Measurements from ENCODE around the gene HNF1B. TPM values are rescaled to one million over a fixed set of nuclear protein-coding genes. Genes with fewer than 3 reads are reported as not detected.
"Not testable (repeated sequence)": the region's sequence is repeated elsewhere in the genome, so short reads cannot be mapped to it uniquely, and the experiment has no call there.

Gene HNF1B
- total and polyA plus RNA-seq, 4 experiments from 2014 or later: not detected

DNA sequence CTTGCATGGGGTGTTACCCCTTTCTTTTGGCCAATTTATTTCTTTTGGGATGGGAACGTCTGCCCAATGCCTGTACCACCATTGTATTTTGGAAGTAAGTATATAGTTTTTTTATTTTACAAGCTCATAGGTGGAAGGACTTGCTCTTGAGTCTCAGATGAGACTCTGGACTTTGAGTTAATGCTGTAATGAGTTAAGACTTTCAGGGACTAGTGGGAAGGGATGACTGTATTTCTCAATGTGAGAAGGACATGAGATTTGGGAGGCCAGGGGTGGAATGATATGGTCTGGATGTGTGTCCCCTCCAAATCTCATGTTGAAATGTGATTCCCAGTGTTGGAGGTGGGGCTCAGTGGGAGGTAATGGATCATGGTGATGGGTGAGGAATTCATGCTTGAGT is 49.1 kb downstream of the HNF1B start:
- Histone ChIP-seq H3K9me3 (ENCODE audit: control insufficient read depth in 1 of 2, low read length in 2 of 2) (no peaks in the 10 kb centered on the region), H3K27ac (ENCODE audit: low read depth, low read length) (no peak overlapping the region), H3K36me3 (ENCODE audit: insufficient read depth, low read length) (no peaks in the 10 kb centered on the region), H3K27me3 (ENCODE audit: insufficient read depth, low read length) (no peaks in the 10 kb centered on the region), H3K4me1 (ENCODE audit: insufficient read depth, low read length) (no peaks in the 10 kb centered on the region), H3K4me3 (ENCODE audit: low read length in 2 of 2) (no peak overlapping the region)
- no peaks in the 10 kb centered on the region for H3K36me3 Mint-ChIP-seq
- H3K27ac Mint-ChIP-seq: peak overlapping the region in 1 of 7 donors; percentile 57
- H3K27me3 Mint-ChIP-seq: peaks cover 0 to 5% of the 10 kb centered on the region in 2 donors
- peaks cover 0 to 12% (median 5%) of the 10 kb centered on the region in 8 donors for H3K9me3 Mint-ChIP-seq
- no peak overlapping the region for H3K4me3 Mint-ChIP-seq
- H3K4me1 Mint-ChIP-seq: no peaks in the 10 kb centered on the region
- no peak for DNase-seq
- intact Hi-C loops (cut with micrococcal nuclease): no loop called here
- POLR2A ChIA-PET (ENCODE audit: partially characterized antibody): no interaction called here
- CTCF ChIA-PET (ENCODE audit: partially characterized antibody): no interaction called here

DNA sequence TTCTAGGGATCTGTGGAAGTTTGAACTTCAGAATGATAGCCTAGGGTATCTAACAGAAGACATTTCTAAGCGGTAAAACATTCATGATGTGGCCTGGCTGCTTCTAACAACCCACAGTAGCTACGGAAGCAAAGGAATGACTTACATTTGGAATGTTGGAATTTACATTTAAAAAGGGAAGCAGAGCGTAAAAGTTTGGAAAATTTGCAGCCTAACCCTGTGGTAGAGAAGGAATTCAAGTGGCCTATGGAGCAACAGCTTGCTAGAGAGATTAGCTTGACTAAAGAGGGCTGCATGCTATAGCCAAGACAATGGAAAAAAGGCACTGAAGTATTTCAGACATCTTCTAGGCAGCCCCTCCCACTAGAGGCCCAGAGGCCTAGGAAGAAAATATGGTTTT is 50.1 kb downstream of the HNF1B start:
- Mint-ChIP-seq H3K27ac (no peak overlapping the region), H3K36me3 (no peaks in the 10 kb centered on the region), H3K4me3 (no peak overlapping the region), H3K27me3 (peaks cover 0 to 5% of the 10 kb centered on the region in 2 donors), H3K9me3 (peaks cover 0 to 12% (median 5%) of the 10 kb centered on the region in 8 donors), H3K4me1 (no peaks in the 10 kb centered on the region)
- intact Hi-C loops (cut with micrococcal nuclease): no loop called here
- H3K36me3 ChIP-seq (ENCODE audit: insufficient read depth, low read length): no peaks in the 10 kb centered on the region
- no peaks in the 10 kb centered on the region for H3K9me3 ChIP-seq (ENCODE audit: control insufficient read depth in 1 of 2, low read length in 2 of 2)
- CTCF ChIA-PET (ENCODE audit: partially characterized antibody): no interaction called here
- POLR2A ChIA-PET (ENCODE audit: partially characterized antibody): no interaction called here
- no peak overlapping the region for H3K4me3 ChIP-seq (ENCODE audit: low read length in 2 of 2)
- no peaks in the 10 kb centered on the region for H3K4me1 ChIP-seq (ENCODE audit: insufficient read depth, low read length)
- DNase-seq: no peak
- H3K27ac ChIP-seq (ENCODE audit: low read depth, low read length): no peak overlapping the region
- no peaks in the 10 kb centered on the region for H3K27me3 ChIP-seq (ENCODE audit: insufficient read depth, low read length)

DNA sequence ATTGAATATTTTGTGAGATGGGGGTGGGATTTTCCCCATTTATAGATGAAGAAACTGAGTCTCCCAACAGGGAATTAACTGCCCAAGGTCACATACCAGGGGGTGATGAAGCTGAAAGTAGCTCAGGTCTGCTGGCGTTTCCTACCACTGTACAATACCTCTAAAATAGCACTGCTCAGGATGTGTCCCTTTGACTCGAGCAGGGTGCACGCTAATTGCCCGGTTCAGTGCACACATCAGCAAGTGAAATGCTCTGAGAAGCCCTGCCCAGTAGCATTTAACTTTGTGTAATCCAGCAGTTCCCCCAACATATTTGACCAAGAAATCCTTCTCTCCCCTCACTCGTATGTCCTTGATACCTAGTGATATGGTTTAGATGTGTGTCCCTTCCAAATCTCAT is 51.5 kb downstream of the HNF1B start:
- no peaks in the 10 kb centered on the region for H3K36me3 ChIP-seq (ENCODE audit: insufficient read depth, low read length)
- H3K27ac ChIP-seq (ENCODE audit: low read depth, low read length): no peak overlapping the region
- H3K36me3 Mint-ChIP-seq: no peaks in the 10 kb centered on the region
- peaks cover 1 to 2% of the 10 kb centered on the region in 2 donors for H3K27me3 Mint-ChIP-seq
- H3K9me3 ChIP-seq (ENCODE audit: control insufficient read depth in 1 of 2, low read length in 2 of 2): no peaks in the 10 kb centered on the region
- ChIA-PET POLR2A (ENCODE audit: partially characterized antibody) (no interaction called here), CTCF (ENCODE audit: partially characterized antibody) (no interaction called here)
- no peaks in the 10 kb centered on the region for H3K27me3 ChIP-seq (ENCODE audit: insufficient read depth, low read length)
- no peaks in the 10 kb centered on the region for H3K4me1 Mint-ChIP-seq
- no peaks in the 10 kb centered on the region for H3K4me1 ChIP-seq (ENCODE audit: insufficient read depth, low read length)
- intact Hi-C loops (cut with micrococcal nuclease): no loop called here
- no peak for DNase-seq
- H3K27ac Mint-ChIP-seq: no peak overlapping the region
- H3K9me3 Mint-ChIP-seq: peaks cover 0 to 12% (median 5%) of the 10 kb centered on the region in 8 donors
- no peak overlapping the region for H3K4me3 Mint-ChIP-seq
- H3K4me3 ChIP-seq (ENCODE audit: low read length in 2 of 2): no peak overlapping the region

DNA sequence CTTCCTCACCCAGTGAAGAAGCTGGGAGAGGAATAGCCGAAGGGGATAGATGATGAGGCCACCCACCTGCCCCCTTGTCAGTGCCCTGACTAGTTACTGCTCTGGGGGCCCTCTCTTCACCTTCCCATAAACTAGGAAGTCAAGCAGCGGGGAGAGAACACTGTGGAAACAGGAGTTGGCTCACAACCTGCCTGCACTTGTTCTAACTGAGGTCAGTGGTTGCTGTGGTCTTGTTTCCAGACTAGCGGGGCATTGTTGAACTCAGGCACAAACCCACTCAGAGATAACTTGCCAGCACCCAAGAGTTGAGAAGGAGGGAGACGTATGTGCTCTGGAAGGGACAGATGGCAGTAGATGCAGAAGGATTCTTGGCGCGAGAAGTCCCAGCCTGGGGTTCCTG is 53.1 kb downstream of the HNF1B start:
- peaks cover 0 to 12% (median 5%) of the 10 kb centered on the region in 8 donors for H3K9me3 Mint-ChIP-seq
- no peak for DNase-seq
- H3K4me3 Mint-ChIP-seq: no peak overlapping the region
- intact Hi-C loops (cut with micrococcal nuclease): no loop called here
- ChIA-PET CTCF (ENCODE audit: partially characterized antibody) (no interaction called here), POLR2A (ENCODE audit: partially characterized antibody) (no interaction called here)
- H3K27me3 ChIP-seq (ENCODE audit: insufficient read depth, low read length): no peaks in the 10 kb centered on the region
- peak overlapping the region in 1 of 7 donors; percentile 69 for H3K27ac Mint-ChIP-seq
- H3K36me3 ChIP-seq (ENCODE audit: insufficient read depth, low read length): no peaks in the 10 kb centered on the region
- H3K4me1 ChIP-seq (ENCODE audit: insufficient read depth, low read length): no peaks in the 10 kb centered on the region
- no peaks in the 10 kb centered on the region for H3K4me1 Mint-ChIP-seq
- no peaks in the 10 kb centered on the region for H3K9me3 ChIP-seq (ENCODE audit: control insufficient read depth in 1 of 2, low read length in 2 of 2)
- no peaks in the 10 kb centered on the region for H3K36me3 Mint-ChIP-seq
- H3K27ac ChIP-seq (ENCODE audit: low read depth, low read length): no peak overlapping the region
- H3K4me3 ChIP-seq (ENCODE audit: low read length in 2 of 2): no peak overlapping the region
- H3K27me3 Mint-ChIP-seq: peaks cover 1 to 3% of the 10 kb centered on the region in 2 donors

DNA sequence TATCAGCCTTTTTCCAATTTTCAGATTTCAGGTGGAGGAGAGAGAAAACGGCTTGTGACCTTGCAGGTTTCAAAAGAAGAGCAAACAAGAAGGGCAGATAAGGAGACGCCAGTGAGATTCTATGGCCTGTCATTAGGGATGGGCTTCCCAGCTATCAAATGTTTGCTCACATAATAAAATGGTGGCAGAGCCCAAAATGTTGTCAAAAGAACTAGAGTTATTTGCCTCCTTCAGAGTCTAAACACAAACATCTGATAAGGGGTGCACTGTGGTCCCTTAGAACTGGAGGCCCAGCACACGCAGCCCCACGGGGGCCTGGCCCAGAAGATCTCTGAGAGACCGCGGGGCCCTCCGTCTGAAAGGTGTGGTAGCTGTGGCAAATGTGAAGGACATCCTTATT is 55.5 kb downstream of the HNF1B start:
- no peak for DNase-seq
- CTCF ChIA-PET (ENCODE audit: partially characterized antibody): no interaction called here
- H3K27me3 ChIP-seq (ENCODE audit: insufficient read depth, low read length): no peaks in the 10 kb centered on the region
- H3K9me3 Mint-ChIP-seq: peaks cover 0 to 3% (median under 1%) of the 10 kb centered on the region in 8 donors
- H3K4me1 ChIP-seq (ENCODE audit: insufficient read depth, low read length): no peaks in the 10 kb centered on the region
- peaks cover 0 to 3% of the 10 kb centered on the region in 2 donors for H3K27me3 Mint-ChIP-seq
- H3K4me3 ChIP-seq (ENCODE audit: low read length in 2 of 2): no peak overlapping the region
- no peak overlapping the region for H3K27ac Mint-ChIP-seq
- POLR2A ChIA-PET (ENCODE audit: partially characterized antibody): no interaction called here
- H3K4me1 Mint-ChIP-seq: no peaks in the 10 kb centered on the region
- no peak overlapping the region for H3K27ac ChIP-seq (ENCODE audit: low read depth, low read length)
- H3K36me3 Mint-ChIP-seq: no peaks in the 10 kb centered on the region
- no peak overlapping the region for H3K4me3 Mint-ChIP-seq
- H3K9me3 ChIP-seq (ENCODE audit: control insufficient read depth in 1 of 2, low read length in 2 of 2): no peaks in the 10 kb centered on the region
- intact Hi-C loops (cut with micrococcal nuclease): no loop called here
- H3K36me3 ChIP-seq (ENCODE audit: insufficient read depth, low read length): no peaks in the 10 kb centered on the region

GRCh38 chr17:37683454-37683984 is 61.3 kb downstream of the HNF1B start:
- Histone ChIP-seq H3K27ac (ENCODE audit: low read depth, low read length) (no peak overlapping the region), H3K9me3 (ENCODE audit: control insufficient read depth in 1 of 2, low read length in 2 of 2) (no peaks in the 10 kb centered on the region), H3K4me3 (ENCODE audit: low read length in 2 of 2) (no peak overlapping the region), H3K36me3 (ENCODE audit: insufficient read depth, low read length) (no peaks in the 10 kb centered on the region), H3K4me1 (ENCODE audit: insufficient read depth, low read length) (no peaks in the 10 kb centered on the region), H3K27me3 (ENCODE audit: insufficient read depth, low read length) (no peaks in the 10 kb centered on the region)
- ChIA-PET CTCF (ENCODE audit: partially characterized antibody) (no interaction called here), POLR2A (ENCODE audit: partially characterized antibody) (no interaction called here)
- peaks cover 0 to 3% (median 3%) of the 10 kb centered on the region in 4 donors for H3K4me1 Mint-ChIP-seq
- DNase-seq: peak in 1 of 5 donors; percentile 6
- H3K36me3 Mint-ChIP-seq: peaks cover 0 to under 1% of the 10 kb centered on the region in 2 donors
- H3K4me3 Mint-ChIP-seq: no peak overlapping the region
- intact Hi-C loops (cut with micrococcal nuclease): no loop called here
- H3K9me3 Mint-ChIP-seq: peaks cover 0 to 3% (median 1%) of the 10 kb centered on the region in 8 donors
- H3K27me3 Mint-ChIP-seq: peaks cover 0 to 3% of the 10 kb centered on the region in 2 donors
- peak overlapping the region in 1 of 7 donors; percentile 77 for H3K27ac Mint-ChIP-seq

GRCh38 chr17:37682007-37682406 is 62.9 kb downstream of the HNF1B start:
- Histone ChIP-seq H3K27me3 (ENCODE audit: insufficient read depth, low read length) (no peaks in the 10 kb centered on the region), H3K9me3 (ENCODE audit: control insufficient read depth in 1 of 2, low read length in 2 of 2) (no peaks in the 10 kb centered on the region), H3K4me1 (ENCODE audit: insufficient read depth, low read length) (no peaks in the 10 kb centered on the region), H3K27ac (ENCODE audit: low read depth, low read length) (no peak overlapping the region), H3K4me3 (ENCODE audit: low read length in 2 of 2) (no peak overlapping the region), H3K36me3 (ENCODE audit: insufficient read depth, low read length) (no peaks in the 10 kb centered on the region)
- H3K4me3 Mint-ChIP-seq: no peak overlapping the region
- DNase-seq: no peak
- H3K4me1 Mint-ChIP-seq: peaks cover 0 to 3% (median 3%) of the 10 kb centered on the region in 4 donors
- CTCF ChIA-PET (ENCODE audit: partially characterized antibody): no interaction called here
- no peak overlapping the region for H3K27ac Mint-ChIP-seq
- peaks cover 0 to 6% (median 2%) of the 10 kb centered on the region in 8 donors for H3K9me3 Mint-ChIP-seq
- H3K36me3 Mint-ChIP-seq: peaks cover 0 to 3% of the 10 kb centered on the region in 2 donors
- POLR2A ChIA-PET (ENCODE audit: partially characterized antibody): no interaction called here
- intact Hi-C loops (cut with micrococcal nuclease): no loop called here
- H3K27me3 Mint-ChIP-seq: peaks cover 6 to 7% of the 10 kb centered on the region in 2 donors

- H3K27me3 ChIP-seq (ENCODE audit: insufficient read depth, low read length); POLR2A ChIA-PET (ENCODE audit: partially characterized antibody); CTCF ChIA-PET (ENCODE audit: partially characterized antibody); H3K36me3 ChIP-seq (ENCODE audit: insufficient read depth, low read length); H3K4me3 ChIP-seq (ENCODE audit: low read length in 2 of 2); H3K9me3 Mint-ChIP-seq; H3K9me3 ChIP-seq (ENCODE audit: control insufficient read depth in 1 of 2, low read length in 2 of 2); intact Hi-C loops (cut with micrococcal nuclease); H3K4me1 Mint-ChIP-seq; H3K27ac ChIP-seq (ENCODE audit: low read depth, low read length); H3K27ac Mint-ChIP-seq; H3K36me3 Mint-ChIP-seq; DNase-seq; H3K4me1 ChIP-seq (ENCODE audit: insufficient read depth, low read length); H3K4me3 Mint-ChIP-seq: not testable (repeated sequence)
- peaks cover 15 to 22% of the 10 kb centered on the region in 2 donors for H3K27me3 Mint-ChIP-seq
Measured at GRCh38 chr17:37679995-37680394, 64.9 kb downstream of the HNF1B start.

Data from CD4-positive, alpha-beta memory T cell (primary cell).